Measurements from ENCODE around the gene DEPDC1. TPM values are rescaled to one million over a fixed set of nuclear protein-coding genes. Genes with fewer than 3 reads are reported as not detected.

DEPDC1 gene
- total RNA-seq, 2 donors from 2014 or later: 6.1 to 24.1 TPM

GRCh38 chr1:68525781-68526180 is 28.9 kb upstream of the DEPDC1 start:
- no peak for DNase-seq
- no peak for TF ChIP-seq CTCF (IDR thresholded peaks at IDR 0.05)
- Histone ChIP-seq H3K27ac (no peak overlapping the region), H3K4me1 (no peaks in the 10 kb centered on the region), H3K9ac (ENCODE audit: low read depth in 2 of 2, low read length in 2 of 2) (no peak overlapping the region), H3K4me3 (no peak overlapping the region), H3K9me3 (no peaks in the 10 kb centered on the region), H3K27me3 (no peaks in the 10 kb centered on the region), H3K36me3 (no peaks in the 10 kb centered on the region)
- intact Hi-C loops (cut with DNase I): no loop called here

- Histone ChIP-seq H3K9me3 (no peaks in the 10 kb centered on the region), H3K4me3 (no peak overlapping the region), H3K27me3 (no peaks in the 10 kb centered on the region), H3K27ac (no peak overlapping the region), H3K36me3 (no peaks in the 10 kb centered on the region), H3K9ac (ENCODE audit: low read depth in 2 of 2, low read length in 2 of 2) (no peak overlapping the region), H3K4me1 (no peaks in the 10 kb centered on the region)
- intact Hi-C loops (cut with DNase I): no loop called here
- TF ChIP-seq CTCF (IDR thresholded peaks at IDR 0.05): no peak
- no peak for DNase-seq
These were observed 24.4 kb upstream of the DEPDC1 start for GRCh38 chr1:68521286-68521685.

DNA sequence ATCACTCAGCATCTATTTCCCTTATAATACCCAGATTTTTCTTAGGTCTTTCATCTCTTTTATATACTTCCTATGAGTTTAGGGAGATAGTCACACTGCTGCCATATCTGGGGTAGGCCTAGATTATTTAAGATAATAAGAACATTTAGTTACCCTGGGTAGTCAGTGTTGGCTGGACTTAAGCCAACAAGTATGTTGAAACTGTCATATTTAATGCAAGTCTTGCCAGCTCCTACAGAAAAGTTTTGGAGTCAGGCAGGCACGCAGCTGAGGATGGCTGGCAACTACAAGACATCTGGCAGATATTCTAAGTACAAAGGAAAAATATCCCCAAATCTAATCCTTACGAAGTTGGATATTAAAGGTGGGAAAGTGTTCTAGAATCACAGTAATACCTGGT is 19.2 kb upstream of the DEPDC1 start:
- H3K27ac ChIP-seq: no peak overlapping the region
- TF ChIP-seq CTCF (IDR thresholded peaks at IDR 0.05): no peak
- H3K9me3 ChIP-seq: no peaks in the 10 kb centered on the region
- no peaks in the 10 kb centered on the region for H3K36me3 ChIP-seq
- no peak for DNase-seq
- H3K4me1 ChIP-seq: no peaks in the 10 kb centered on the region
- intact Hi-C loops (cut with DNase I): no loop called here
- H3K4me3 ChIP-seq: no peak overlapping the region
- H3K27me3 ChIP-seq: no peaks in the 10 kb centered on the region
- H3K9ac ChIP-seq (ENCODE audit: low read depth in 2 of 2, low read length in 2 of 2): no peak overlapping the region

DNA sequence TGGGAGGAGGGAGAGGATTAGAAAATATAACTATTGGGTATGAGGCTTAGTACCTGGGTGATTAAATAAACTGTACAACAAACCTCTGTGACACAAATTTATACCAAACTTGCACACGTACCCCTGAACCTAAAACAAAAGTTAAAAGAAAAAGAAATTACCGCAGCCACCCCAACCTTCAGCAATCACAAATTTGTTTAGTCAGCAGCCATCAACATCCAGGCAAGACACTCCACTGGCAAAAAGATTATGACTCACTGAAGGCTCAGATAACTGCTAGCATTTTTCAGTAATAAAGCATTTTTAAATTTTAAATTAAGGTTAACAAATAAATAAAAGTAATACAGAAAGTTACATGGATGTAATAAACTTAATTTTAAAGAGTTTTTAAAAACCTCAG is 14.4 kb upstream of the DEPDC1 start:
- Histone ChIP-seq H3K36me3 (no peaks in the 10 kb centered on the region), H3K4me1 (no peaks in the 10 kb centered on the region), H3K27ac (no peak overlapping the region), H3K9me3 (no peaks in the 10 kb centered on the region), H3K9ac (ENCODE audit: low read depth in 2 of 2, low read length in 2 of 2) (no peak overlapping the region), H3K4me3 (no peak overlapping the region), H3K27me3 (no peaks in the 10 kb centered on the region)
- intact Hi-C loops (cut with DNase I): no loop called here
- no peak for DNase-seq
- no peak for TF ChIP-seq CTCF (IDR thresholded peaks at IDR 0.05)

- no peak overlapping the region for H3K27ac ChIP-seq
- no peaks in the 10 kb centered on the region for H3K4me1 ChIP-seq
- no peak overlapping the region for H3K4me3 ChIP-seq
- intact Hi-C loops (cut with DNase I): no loop called here
- H3K9me3 ChIP-seq: no peaks in the 10 kb centered on the region
- no peak for DNase-seq
- no peak overlapping the region for H3K9ac ChIP-seq (ENCODE audit: low read depth in 2 of 2, low read length in 2 of 2)
- no peaks in the 10 kb centered on the region for H3K27me3 ChIP-seq
- TF ChIP-seq CTCF (IDR thresholded peaks at IDR 0.05): no peak
- H3K36me3 ChIP-seq: no peaks in the 10 kb centered on the region
These were observed 9.5 kb upstream of the DEPDC1 start for GRCh38 chr1:68506386-68506785.

- Histone ChIP-seq H3K36me3 (no peaks in the 10 kb centered on the region), H3K4me1 (no peaks in the 10 kb centered on the region), H3K9ac (ENCODE audit: low read depth in 2 of 2, low read length in 2 of 2) (no peak overlapping the region), H3K27me3 (no peaks in the 10 kb centered on the region), H3K9me3 (no peaks in the 10 kb centered on the region), H3K27ac (no peak overlapping the region), H3K4me3 (no peak overlapping the region)
- TF ChIP-seq CTCF (IDR thresholded peaks at IDR 0.05): no peak
- no peak for DNase-seq
- intact Hi-C loops (cut with DNase I): no loop called here
These were observed 6.2 kb upstream of the DEPDC1 start for GRCh38 chr1:68503085-68503484.
